Sigmoid colon (tissue), 7 donors: ENCODE measurements around the gene SLC24A1. TPM values are rescaled to one million over a fixed set of nuclear protein-coding genes. Genes with fewer than 3 reads are reported as not detected.

ENCODE experiments used
- DNase-seq: peaks from one replicate; pipeline ENCODE4 v3.0.0-alpha.2; 2019
- H3K27ac ChIP-seq, 4 donors: fragments of 200-600 bp; sonication (generic); one replicate each; pipeline ENCODE4 v1.5.1; 2016 to 2019; ENCODE audit warnings: mild to moderate bottlenecking in 1 of 4
- H3K27me3 ChIP-seq, 3 donors: fragments of 200-600 bp; sonication (generic); one replicate each; pipeline ENCODE4 v1.5.1; 2019; ENCODE audit warnings: mild to moderate bottlenecking in 1 of 3
- H3K36me3 ChIP-seq, 4 donors: fragments of 200-600 bp; sonication (generic); one replicate each; pipeline ENCODE4 v1.5.1; 2016 to 2019
- H3K4me1 ChIP-seq, 4 donors: fragments of 200-600 bp; sonication (generic); one replicate each; pipeline ENCODE4 v1.5.1; 2017 to 2019
- H3K4me3 ChIP-seq, 4 donors: fragments of 200-600 bp; sonication (generic); one replicate each; pipeline ENCODE4 v1.5.1; 2017 to 2019; ENCODE audit warnings: mild to moderate bottlenecking in 2 of 4, moderate library complexity in 1 of 4
- H3K9me3 ChIP-seq, 4 donors: fragments of 200-600 bp in 3 of 4; sonication (generic) in 3 of 4; one replicate each; pipeline versions ENCODE4 v1.5.1 to v1.6.1; 2013 to 2019
- CTCF ChIP-seq, 4 experiments: fragments of 450-650 bp in 3 of 4; fragments of 200-600 bp in 1 of 4; IDR thresholded peaks; one replicate each; pipeline ENCODE4 v1.5.1; 2016 to 2019; ENCODE audit warnings: antibody characterized with exemption in 4 of 4, mild to moderate bottlenecking in 3 of 4, moderate library complexity in 2 of 4
- EP300 ChIP-seq, 4 donors: sonication (generic); formaldehyde crosslinking; IDR thresholded peaks; one replicate each; pipeline ENCODE4 v1.6.1; 2017; ENCODE audit warnings: antibody characterized with exemption in 4 of 4
- POLR2A ChIP-seq, 2 donors: fragments of 450-650 bp; IDR thresholded peaks; one replicate each; pipeline ENCODE4 v1.6.1; 2016; ENCODE audit warnings: antibody characterized with exemption in 2 of 2, mild to moderate bottlenecking in 2 of 2, moderate library complexity in 2 of 2
- POLR2AphosphoS5 ChIP-seq, 4 donors: sonication (generic); formaldehyde crosslinking; IDR thresholded peaks; one replicate each; pipeline ENCODE4 v1.6.1; 2017; ENCODE audit warnings: antibody characterized with exemption in 4 of 4
- WGBS, 2 donors: extraction: QIAGEN DNeasy Blood & Tissue Kit; methylation state at CpG; one replicate each; pipeline ENCODE4 v1.1.7; 2013; 5-methylcytosine and 5-hydroxymethylcytosine counted together
- intact Hi-C: fragments of 100-400 bp; cut with DNase I; formaldehyde crosslinking; loops from one replicate; pipeline ENCODE4 v1.15.1; 2023
- polyA plus RNA-seq, 3 donors: library from polyadenylated mRNA; stranded (reverse); fragments of 200-250 nt; gene quantifications; one replicate each; pipeline ENCODE4 v1.2.3, GENCODE V29; 2013
- total RNA-seq, 4 donors: library from RNA; depleted of rRNA; stranded (reverse); fragments of >200 nt; gene quantifications; one replicate each; pipeline ENCODE4 v1.1.0, GENCODE V29; 2016
- donor health status: healthy with polysubstance abuse.
- donor health status: Bipolar disorder and iron deficiency.
- donor health status: healthy.

The SLC24A1 gene
- total and polyA plus RNA-seq, 7 donors: 3.3 to 6.0 (median 4.2) TPM

- WGBS, 2 donors: 98 to 99% methylated on average over 1 of the region's 1 CpG
- H3K9me3 ChIP-seq: no peaks in the 10 kb centered on the region
- DNase-seq: no peak
- intact Hi-C loops: no loop called here
- no peak overlapping the region for H3K27ac ChIP-seq
- H3K27me3 ChIP-seq: no peaks in the 10 kb centered on the region
- H3K36me3 ChIP-seq: peaks cover 0 to 75% (median 15%) of the 10 kb centered on the region in 4 donors
- TF ChIP-seq POLR2AphosphoS5 (IDR thresholded peaks at IDR 0.05) (no peak), CTCF (IDR thresholded peaks at IDR 0.05) (no peak), POLR2A (IDR thresholded peaks at IDR 0.05) (no peak), EP300 (IDR thresholded peaks at IDR 0.05) (no peak)
- H3K4me3 ChIP-seq: no peak overlapping the region
- H3K4me1 ChIP-seq: peaks cover 0 to 3% (median 0%) of the 10 kb centered on the region in 4 donors
These were observed 18.2 kb upstream of the SLC24A1 start for GRCh38 chr15:65603559-65603958.

GRCh38 chr15:65610871-65611718 is 10.6 kb upstream of the SLC24A1 start, which contains the start of gene INTS14:
Gene INTS14 (minus strand): TSS chr15:65611131. CDS start chr15:65607380, 3,751 bp downstream.
- Histone ChIP-seq H3K27ac (peak within 1 kb of the TSS; percentile 91 to 97 (median 92)), H3K27me3 (no peaks in the 10 kb centered on the region), H3K9me3 (no peaks in the 10 kb centered on the region), H3K4me3 (peak within 1 kb of the TSS; percentile 65 to 96 (median 74)), H3K36me3 (peaks cover 0 to 9% (median 0%) of the 10 kb centered on the region in 4 donors), H3K4me1 (peaks cover 0 to 31% (median 22%) of the 10 kb centered on the region in 4 donors)
- DNase-seq: peak; percentile 98
- intact Hi-C loops: no loop called here
- WGBS, 2 donors: 0 to 1% methylated on average over 64 of the region's 64 CpGs
- TF ChIP-seq POLR2AphosphoS5 (IDR thresholded peaks at IDR 0.05) (peak; percentile 65 to 94 (median 88)), EP300 (IDR thresholded peaks at IDR 0.05) (no peak), POLR2A (IDR thresholded peaks at IDR 0.05) (peak; percentile 64 to 66), CTCF (IDR thresholded peaks at IDR 0.05) (peak in 2 of 4 experiments; percentile 21 to 45)

GRCh38 chr15:65611888-65612615 is 9.7 kb upstream of the SLC24A1 start:
- Histone ChIP-seq H3K4me3 (peak overlapping the region; percentile 65 to 96 (median 74)), H3K36me3 (peaks cover 0 to 1% (median 0%) of the 10 kb centered on the region in 4 donors), H3K27ac (peak overlapping the region; percentile 91 to 97 (median 92)), H3K9me3 (no peaks in the 10 kb centered on the region), H3K27me3 (no peaks in the 10 kb centered on the region), H3K4me1 (peaks cover 0 to 31% (median 22%) of the 10 kb centered on the region in 4 donors)
- TF ChIP-seq POLR2A (IDR thresholded peaks at IDR 0.05): no peak
- TF ChIP-seq POLR2AphosphoS5 (IDR thresholded peaks at IDR 0.05): no peak
- intact Hi-C loops: no loop called here
- no peak for DNase-seq
- 88 to 90% methylated on average over 5 of the region's 5 CpGs for WGBS, 2 donors

GRCh38 chr15:65612616-65612946 is 9.2 kb upstream of the SLC24A1 start:
- TF ChIP-seq CTCF (IDR thresholded peaks at IDR 0.05) (no peak), POLR2A (IDR thresholded peaks at IDR 0.05) (no peak), POLR2AphosphoS5 (IDR thresholded peaks at IDR 0.05) (no peak), EP300 (IDR thresholded peaks at IDR 0.05) (no peak)
- H3K27ac ChIP-seq: peak overlapping the region; percentile 91 to 97 (median 92)
- no peaks in the 10 kb centered on the region for H3K9me3 ChIP-seq
- H3K4me1 ChIP-seq: peaks cover 0 to 31% (median 22%) of the 10 kb centered on the region in 4 donors
- no peak for DNase-seq
- no peaks in the 10 kb centered on the region for H3K27me3 ChIP-seq
- no peak overlapping the region for H3K4me3 ChIP-seq
- no peaks in the 10 kb centered on the region for H3K36me3 ChIP-seq
- WGBS, 2 donors: 74 to 77% methylated on average over 2 of the region's 2 CpGs
- intact Hi-C loops: no loop called here
